GM10266 (cell line): Measurements from ENCODE around the gene TOM1L2.

Experiments used
- DNase-seq: peaks from one replicate; pipeline ENCODE4 v3.0.0; 2012; ENCODE audit errors: extremely low spot score
- TF ChIP-seq, protein P1 (sequence below): IDR thresholded peaks from 2 replicates; pipeline ENCODE4 v1.5.1; 2012; ENCODE audit warnings: mild to moderate bottlenecking, low read depth; ENCODE audit not compliant: control insufficient read depth, insufficient read depth; ENCODE audit errors: missing control alignments

Gene TOM1L2

DNA sequence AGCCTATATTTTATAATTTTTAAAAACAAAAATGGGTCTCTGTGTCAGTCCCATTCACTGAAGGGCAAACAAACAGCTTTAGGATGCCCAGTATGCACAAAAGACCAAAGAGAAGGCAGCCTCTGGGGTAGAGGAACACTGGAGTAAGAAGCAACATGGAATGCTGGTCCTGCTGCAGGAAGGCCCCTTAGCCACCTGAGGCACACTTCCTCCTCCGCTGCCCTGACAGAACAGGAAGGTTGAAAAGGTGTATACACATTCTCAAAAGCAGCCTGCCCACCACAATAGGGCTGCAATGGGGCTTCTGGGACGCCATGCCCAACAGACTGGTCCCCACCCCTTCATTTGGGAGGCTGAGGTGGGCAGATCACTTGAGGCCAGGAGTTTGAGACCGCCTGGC lies 19.5 kb downstream of the TOM1L2 start:
- TF ChIP-seq, protein P1, sequence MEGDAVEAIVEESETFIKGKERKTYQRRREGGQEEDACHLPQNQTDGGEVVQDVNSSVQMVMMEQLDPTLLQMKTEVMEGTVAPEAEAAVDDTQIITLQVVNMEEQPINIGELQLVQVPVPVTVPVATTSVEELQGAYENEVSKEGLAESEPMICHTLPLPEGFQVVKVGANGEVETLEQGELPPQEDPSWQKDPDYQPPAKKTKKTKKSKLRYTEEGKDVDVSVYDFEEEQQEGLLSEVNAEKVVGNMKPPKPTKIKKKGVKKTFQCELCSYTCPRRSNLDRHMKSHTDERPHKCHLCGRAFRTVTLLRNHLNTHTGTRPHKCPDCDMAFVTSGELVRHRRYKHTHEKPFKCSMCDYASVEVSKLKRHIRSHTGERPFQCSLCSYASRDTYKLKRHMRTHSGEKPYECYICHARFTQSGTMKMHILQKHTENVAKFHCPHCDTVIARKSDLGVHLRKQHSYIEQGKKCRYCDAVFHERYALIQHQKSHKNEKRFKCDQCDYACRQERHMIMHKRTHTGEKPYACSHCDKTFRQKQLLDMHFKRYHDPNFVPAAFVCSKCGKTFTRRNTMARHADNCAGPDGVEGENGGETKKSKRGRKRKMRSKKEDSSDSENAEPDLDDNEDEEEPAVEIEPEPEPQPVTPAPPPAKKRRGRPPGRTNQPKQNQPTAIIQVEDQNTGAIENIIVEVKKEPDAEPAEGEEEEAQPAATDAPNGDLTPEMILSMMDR, result no peak
- no peak for DNase-seq

DNA sequence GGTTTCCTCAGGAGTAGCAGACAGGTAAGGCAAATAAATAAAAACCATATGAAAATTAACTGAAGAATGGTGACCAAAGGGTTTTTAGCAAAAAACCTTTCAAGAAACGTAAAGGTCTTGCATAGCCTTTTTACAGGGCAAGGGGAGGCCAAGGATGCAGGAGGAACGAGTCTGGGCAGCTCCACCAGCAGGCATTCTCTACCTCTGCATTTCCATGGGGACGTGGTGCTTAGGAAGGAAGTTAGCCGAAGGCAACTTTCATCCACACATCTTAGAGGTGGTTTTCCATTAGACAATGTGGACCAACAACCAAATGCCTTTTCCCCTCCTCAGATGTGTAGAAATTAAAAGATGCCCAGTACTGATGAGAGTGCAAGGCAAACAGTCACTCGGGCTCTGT lies 20.7 kb downstream of the TOM1L2 start:
- no peak for DNase-seq

DNA sequence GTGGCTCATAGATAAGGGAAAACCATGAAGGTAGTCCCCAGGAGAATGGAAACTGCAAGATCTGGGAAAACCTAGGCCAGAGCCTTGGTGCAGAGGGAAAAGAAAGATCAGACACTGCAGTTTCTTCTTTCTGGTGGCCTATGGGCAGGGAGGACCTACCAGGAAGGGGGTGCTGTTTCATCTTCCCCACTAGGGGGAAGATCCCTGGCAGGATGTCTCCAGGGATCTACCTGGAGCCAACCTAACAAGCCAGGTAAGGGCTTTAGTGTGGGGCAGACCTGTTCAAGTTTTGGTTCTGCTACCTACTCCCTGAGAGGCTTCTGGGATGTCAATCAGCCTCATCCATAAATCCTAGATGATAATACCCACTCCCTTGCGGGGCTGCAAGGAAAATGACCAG lies 21.4 kb downstream of the TOM1L2 start:
- no peak for DNase-seq
- TF ChIP-seq, protein P1, result no peak

More for the DNA sequence above, 20.7 kb downstream of the TOM1L2 start:
- TF ChIP-seq, protein P1, result no peak

DNA sequence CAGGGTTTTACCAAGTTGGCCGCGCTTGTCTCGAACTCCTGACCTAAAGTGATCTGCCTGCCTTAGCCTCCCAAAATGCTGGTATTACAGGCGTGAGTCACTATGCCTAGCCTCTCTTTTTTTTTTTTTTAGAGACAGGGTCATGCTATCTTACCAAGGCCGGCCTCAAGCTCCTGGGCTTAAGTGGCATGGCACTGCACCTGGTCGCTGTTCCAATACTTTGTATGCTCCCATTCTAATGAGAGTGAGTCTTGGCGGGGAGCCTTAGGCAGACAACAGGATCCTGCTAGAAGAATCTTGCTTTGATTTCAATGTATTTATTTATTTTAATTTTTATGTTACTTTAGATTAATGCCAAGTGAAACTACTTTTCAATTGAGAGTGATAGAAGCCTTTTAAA lies 21.9 kb downstream of the TOM1L2 start:
- TF ChIP-seq, protein P1, result no peak
- no peak for DNase-seq

DNA sequence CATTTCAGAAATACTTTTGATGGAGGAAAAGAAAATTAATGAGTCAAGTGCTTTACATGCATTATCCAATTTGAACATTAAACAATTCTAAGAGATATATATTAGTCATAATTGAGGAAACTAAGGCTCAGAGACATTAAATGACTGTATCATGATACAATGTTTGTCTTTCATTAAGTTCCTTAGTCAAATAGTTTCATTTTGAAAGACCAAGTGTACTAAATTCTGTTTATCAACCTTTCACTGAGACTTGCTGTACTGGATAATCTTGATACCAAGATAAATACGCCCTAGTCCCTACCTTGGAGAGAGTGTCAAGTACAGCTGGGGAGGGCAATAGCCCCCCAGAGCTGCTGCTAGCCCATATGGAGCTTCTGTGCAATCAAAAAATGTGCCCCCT lies 24.2 kb downstream of the TOM1L2 start:
- no peak for DNase-seq
- TF ChIP-seq, protein P1, result no peak

DNA sequence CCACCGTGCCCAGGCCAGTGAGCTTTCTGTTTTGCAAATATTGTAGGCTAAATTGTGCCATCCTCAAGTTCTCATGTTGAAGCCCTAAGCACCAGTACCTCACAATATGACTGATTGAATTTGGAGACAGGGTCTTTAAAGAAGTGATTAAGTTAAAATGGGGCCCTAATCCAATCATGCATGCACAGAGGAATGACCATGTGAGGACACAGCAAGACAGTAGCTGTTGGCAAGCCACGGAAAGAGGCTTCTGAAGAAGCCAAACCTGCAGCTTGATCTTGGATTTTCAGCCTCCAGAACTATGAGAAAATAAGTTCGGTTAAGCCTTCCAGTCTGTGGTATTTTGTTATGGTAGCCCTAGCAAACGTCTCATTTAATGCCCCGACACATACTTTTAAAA lies 24.9 kb downstream of the TOM1L2 start:
- no peak for DNase-seq
- TF ChIP-seq, protein P1, result no peak

DNA sequence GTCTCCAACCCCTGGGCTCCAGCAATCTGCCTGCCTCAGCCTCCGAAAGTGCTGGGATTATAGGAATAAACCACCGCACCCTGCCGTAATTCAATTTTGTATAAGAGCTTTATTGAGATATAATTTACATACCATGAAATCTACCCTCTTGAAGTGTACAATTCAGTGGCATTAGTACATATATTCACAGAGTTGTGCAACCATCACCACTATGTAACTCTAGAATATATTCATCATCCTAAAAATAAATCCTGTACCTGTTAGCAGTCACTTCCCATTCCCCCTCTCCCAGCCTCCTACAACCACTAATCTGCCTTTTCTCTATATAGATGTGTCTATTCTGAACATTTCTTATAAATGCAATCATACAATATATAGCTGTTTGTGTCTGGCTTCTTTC lies 26.1 kb downstream of the TOM1L2 start:
- DNase-seq, result no peak
- TF ChIP-seq, protein P1, result no peak
